GM19328 (cell line): ENCODE results near the gene OMA1.
"Not testable (repeated sequence)": the region's sequence is repeated elsewhere in the genome, so short reads cannot be mapped to it uniquely, and the experiment has no call there.

ENCODE experiments used
- ATAC-seq: cut with Tn5 transposase; IDR thresholded peaks from one replicate; pipeline ENCODE4 v1.9.1; 2021; ENCODE audit warnings: mild to moderate bottlenecking, moderate library complexity; ENCODE audit not compliant: unreplicated experiment

The OMA1 gene

GRCh38 chr1:58531842-58532241 lies 14.7 kb downstream of the OMA1 start:
- ATAC-seq, result not testable (repeated sequence)

DNA sequence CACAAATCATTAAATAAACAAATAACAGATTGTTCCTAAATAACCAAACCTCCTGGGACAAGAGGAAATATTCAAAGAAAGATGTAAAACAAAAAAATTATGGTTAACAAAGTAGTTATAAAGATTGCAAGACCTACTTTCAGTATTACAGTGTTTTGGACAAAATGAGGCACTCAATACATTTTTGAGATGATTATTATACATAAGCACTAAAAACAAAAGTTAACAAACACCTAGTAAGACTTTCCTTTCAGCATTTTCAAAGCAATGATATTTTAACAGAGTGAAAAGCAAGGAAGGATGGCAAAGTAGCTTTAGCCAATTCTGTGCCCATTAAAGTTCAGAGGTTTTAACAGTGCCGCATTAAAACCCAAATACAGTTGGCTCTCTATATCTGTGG lies 17.2 kb downstream of the OMA1 start:
- ATAC-seq, result no peak

GRCh38 chr1:58528518-58528917 lies 18.0 kb downstream of the OMA1 start:
- no peak for ATAC-seq

GRCh38 chr1:58524353-58524945 lies 22.1 kb downstream of the OMA1 start:
- no peak for ATAC-seq

GRCh38 chr1:58515794-58516401 lies 30.6 kb downstream of the OMA1 start:
- no peak for ATAC-seq

DNA sequence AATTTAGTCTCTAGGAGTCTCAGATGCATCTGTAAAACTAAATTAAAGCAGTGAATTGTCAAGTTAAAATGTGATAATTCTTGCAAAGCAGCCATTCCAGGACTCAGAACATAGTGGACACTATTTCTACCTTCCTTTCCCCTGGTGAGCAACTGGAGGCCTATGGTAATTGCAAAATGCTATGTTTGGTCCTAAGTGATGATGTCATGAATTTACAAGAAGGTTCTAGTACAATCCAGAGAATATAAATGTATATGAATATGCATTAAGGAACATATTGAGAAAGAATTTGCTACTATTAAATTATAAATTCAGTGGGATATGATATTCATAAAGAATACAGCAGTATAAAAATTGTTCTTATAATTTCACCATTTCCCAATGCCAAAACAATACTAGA lies 32.6 kb downstream of the OMA1 start:
- no peak for ATAC-seq

DNA sequence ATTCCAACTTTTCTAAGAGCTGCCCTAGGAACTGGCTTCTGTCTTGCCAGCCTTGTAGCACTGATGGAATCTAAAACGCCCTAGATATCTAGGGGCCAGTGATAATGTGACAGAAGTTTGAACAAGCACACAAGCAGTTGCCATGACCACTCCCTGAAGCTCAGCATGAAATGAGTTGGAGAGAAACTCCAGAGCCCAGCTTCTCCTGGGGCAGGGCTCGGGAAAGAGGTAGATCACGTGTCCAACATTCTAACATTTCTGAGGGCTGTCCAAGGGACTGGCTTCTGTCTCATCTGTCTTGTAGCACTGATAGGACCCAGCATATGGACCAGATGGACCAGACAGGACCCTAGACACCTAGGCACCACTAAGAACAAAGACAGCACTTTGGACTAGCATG lies 37.9 kb downstream of the OMA1 start:
- ATAC-seq, result no peak

- no peak for ATAC-seq
Observed at GRCh38 chr1:58505286-58505685, 41.2 kb downstream of the OMA1 start.

- no peak for ATAC-seq
Observed at GRCh38 chr1:58502519-58502918, 44.0 kb downstream of the OMA1 start.

- ATAC-seq, result no peak
Observed at GRCh38 chr1:58500043-58500442, 46.5 kb downstream of the OMA1 start.

DNA sequence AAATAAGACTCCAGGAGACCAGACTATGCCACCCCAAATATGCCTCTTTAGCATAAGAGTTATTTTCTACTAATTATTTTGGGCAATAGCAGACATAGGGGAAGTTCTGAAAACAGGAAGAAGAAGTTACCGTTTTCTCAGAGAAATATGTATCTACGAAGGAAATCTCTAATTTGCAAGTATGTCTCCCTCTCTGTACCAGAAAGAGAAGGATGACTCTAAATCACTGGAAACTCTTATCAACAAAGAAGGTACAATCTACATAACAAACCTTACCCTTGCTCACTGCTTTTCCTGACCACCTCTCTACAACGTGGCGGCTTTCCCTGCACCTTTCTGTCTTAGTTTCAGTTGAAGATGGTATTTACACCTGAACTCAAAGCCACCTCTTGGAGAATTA lies 49.0 kb downstream of the OMA1 start:
- no peak for ATAC-seq

GRCh38 chr1:58496042-58496441 lies 50.5 kb downstream of the OMA1 start:
- ATAC-seq, result no peak

DNA sequence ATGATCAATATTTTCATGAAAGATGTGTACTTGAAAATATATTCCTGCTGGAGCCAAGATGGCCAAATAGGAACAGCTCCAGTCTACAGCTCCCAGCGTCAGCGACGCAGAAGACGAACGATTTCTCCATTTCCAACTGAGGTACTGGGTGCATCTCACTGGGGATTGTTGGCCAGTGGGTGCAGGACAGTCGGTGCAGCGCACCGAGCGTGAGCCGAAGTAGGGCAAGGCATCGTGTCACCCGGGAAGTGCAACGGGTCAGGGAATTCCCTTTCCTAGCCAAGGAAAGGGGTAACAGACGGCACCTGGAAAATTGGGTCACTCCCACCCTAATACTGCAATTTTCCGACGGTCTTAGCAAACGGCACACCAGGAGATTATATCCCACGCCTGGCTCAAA lies 57.6 kb downstream of the OMA1 start:
- not testable (repeated sequence) for ATAC-seq

- no peak for ATAC-seq
Observed at GRCh38 chr1:58487002-58487401, 59.5 kb downstream of the OMA1 start.

DNA sequence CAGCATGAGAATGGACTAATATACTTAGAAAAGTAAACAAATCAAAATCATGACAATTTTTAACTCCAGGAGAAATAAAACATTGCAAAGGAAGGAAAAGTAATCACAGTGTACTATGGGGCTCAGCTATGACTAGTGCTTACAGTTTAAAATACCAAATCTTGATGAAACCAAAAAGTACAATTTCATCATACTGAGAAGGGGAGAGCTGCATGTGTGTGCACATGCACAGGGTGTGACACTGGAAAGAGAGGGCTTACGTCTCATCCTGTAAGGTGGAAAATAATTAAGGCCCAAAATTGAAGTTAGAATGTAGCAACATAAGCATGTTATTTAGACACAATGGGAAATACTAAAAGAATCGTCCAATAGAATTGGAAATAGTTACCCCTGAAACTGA lies 64.6 kb downstream of the OMA1 start:
- ATAC-seq, result no peak

DNA sequence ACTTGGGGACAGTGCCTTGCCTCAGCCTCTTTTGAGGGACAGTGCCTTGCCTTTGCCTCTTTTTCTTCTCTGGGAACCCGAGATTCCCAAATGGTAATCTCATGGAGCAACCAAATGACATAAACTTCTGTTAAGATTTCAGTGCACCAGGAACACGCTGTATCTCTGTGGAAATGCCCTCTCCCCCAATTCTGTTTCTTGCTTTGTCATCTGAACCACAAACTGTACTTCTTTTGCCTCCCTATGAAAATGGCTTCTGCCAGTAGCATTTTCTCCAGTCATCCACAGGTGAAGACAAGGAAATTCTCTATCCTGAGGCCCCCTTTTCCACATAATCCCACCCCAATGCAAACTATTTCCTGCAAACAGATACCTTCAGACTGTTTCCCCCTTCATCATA lies 66.3 kb downstream of the OMA1 start:
- no peak for ATAC-seq

GRCh38 chr1:58477390-58477789 lies 69.1 kb downstream of the OMA1 start:
- no peak for ATAC-seq

- ATAC-seq, result no peak
Observed at GRCh38 chr1:58476179-58476578, 70.3 kb downstream of the OMA1 start.

- ATAC-seq, result no peak
Observed at GRCh38 chr1:58469476-58469875, 77.0 kb downstream of the OMA1 start.

GRCh38 chr1:58469016-58469415 lies 77.5 kb downstream of the OMA1 start:
- ATAC-seq, result no peak

GRCh38 chr1:58468612-58469011 lies 77.9 kb downstream of the OMA1 start:
- ATAC-seq, result no peak

DNA sequence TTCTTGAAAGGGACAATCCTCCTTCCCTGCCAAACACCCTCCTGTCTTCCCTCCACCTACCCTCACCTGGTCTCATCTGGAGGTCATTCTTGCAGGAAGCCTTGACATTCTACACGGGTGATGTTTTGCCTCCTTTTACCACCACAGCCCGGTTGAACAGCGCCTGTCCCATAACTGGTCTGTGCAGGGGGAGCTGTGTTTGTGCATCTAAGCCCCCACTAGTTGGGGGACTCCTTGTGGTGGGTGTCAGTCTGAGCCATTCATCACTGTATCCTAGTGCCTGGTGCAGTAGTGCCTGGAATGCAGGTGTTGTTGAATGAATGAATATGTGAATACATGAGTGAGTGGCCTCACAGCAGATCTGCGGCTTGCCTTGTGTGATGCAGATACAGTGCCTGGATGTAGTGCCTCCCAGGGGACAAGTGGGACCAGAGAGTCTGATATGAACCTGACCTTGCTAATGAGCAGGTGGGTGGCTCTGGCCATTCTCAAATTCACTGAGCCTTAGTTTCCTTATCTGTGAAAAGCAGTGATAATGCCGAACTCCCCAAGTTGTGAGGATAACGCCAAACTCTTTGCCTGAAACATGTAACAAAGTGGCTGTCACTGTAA lies 79.8 kb downstream of the OMA1 start:
- ATAC-seq, result no peak
